CD4-positive, alpha-beta T cell treated with Interleukin-2 at 100 ng/mL for 4 hours (primary cell): ENCODE data around the gene C15orf39.
"Not testable (repeated sequence)": the region's sequence is repeated elsewhere in the genome, so short reads cannot be mapped to it uniquely, and the experiment has no call there.

Source experiments
- DNase-seq: peaks from one replicate; pipeline ENCODE4 v3.0.0-alpha.2; 2020; ENCODE audit warnings: low spot score

C15orf39 gene

GRCh38 chr15:75201616-75202250 lies at the start of gene C15orf39:
TSS of gene C15orf39 (plus strand) at chr15:75201882. CDS start at chr15:75206049, 4,167 bp downstream.
- peak; percentile 69 for DNase-seq

- no peak for DNase-seq
Measured at GRCh38 chr15:75152382-75153079, 49.2 kb upstream of the C15orf39 start.

GRCh38 chr15:75153087-75153486 lies 48.6 kb upstream of the C15orf39 start:
- peak; percentile 17 for DNase-seq

GRCh38 chr15:75153565-75154276 lies 48.0 kb upstream of the C15orf39 start:
- DNase-seq = no peak

- DNase-seq = no peak
Measured at GRCh38 chr15:75154461-75155062, 47.1 kb upstream of the C15orf39 start.

- no peak for DNase-seq
Measured at GRCh38 chr15:75156326-75157215, 45.1 kb upstream of the C15orf39 start.

- no peak for DNase-seq
Measured at GRCh38 chr15:75158402-75158801, 43.3 kb upstream of the C15orf39 start.

- DNase-seq = no peak
Measured at GRCh38 chr15:75159244-75159643, 42.4 kb upstream of the C15orf39 start.

- no peak for DNase-seq
Measured at GRCh38 chr15:75161106-75161916, 40.4 kb upstream of the C15orf39 start.

- DNase-seq = no peak
Measured at GRCh38 chr15:75161917-75162414, 39.7 kb upstream of the C15orf39 start.

GRCh38 chr15:75163150-75163564 lies 38.5 kb upstream of the C15orf39 start:
- DNase-seq = no peak

GRCh38 chr15:75164625-75165350 lies 36.9 kb upstream of the C15orf39 start:
- DNase-seq = no peak

- DNase-seq = not testable (repeated sequence)
Measured at GRCh38 chr15:75166489-75167063, 35.1 kb upstream of the C15orf39 start.

- no peak for DNase-seq
Measured at GRCh38 chr15:75167588-75168350, 33.9 kb upstream of the C15orf39 start.

- DNase-seq = no peak
Measured at GRCh38 chr15:75168374-75168773, 33.3 kb upstream of the C15orf39 start.

GRCh38 chr15:75170203-75170602 lies 31.5 kb upstream of the C15orf39 start:
- DNase-seq = no peak

GRCh38 chr15:75170711-75171341 lies 30.9 kb upstream of the C15orf39 start:
- DNase-seq = no peak

- DNase-seq = no peak
Measured at GRCh38 chr15:75171408-75171807, 30.3 kb upstream of the C15orf39 start.
